Panc1 (cell line): ENCODE data around the gene SLC22A17. TPM values are rescaled to one million over a fixed set of nuclear protein-coding genes. Genes with fewer than 3 reads are reported as not detected.

Experiments
- ATAC-seq: fragments of 200-7000 bp; cut with Tn5 transposase; 2 replicates; pipeline ENCODE4 v1.9.1; 2020; ENCODE audit warnings: mild to moderate bottlenecking, moderate library complexity
- BruUV-seq: library from RNA; stranded (reverse); fragments of 400-500 nt; replicated peaks from 2 replicates; lab custom pipeline; 2021; lab: Mats Ljungman, UMichigan
- CTCF ChIA-PET: fragments of 300-600 bp; sonication (Branson Sonifier 250); formaldehyde crosslinking; loops from one replicate; lab custom pipeline; 2022; ENCODE audit warnings: antibody characterized with exemption; lab: Charles Lee
- POLR2A ChIA-PET: fragments of 300-600 bp; sonication (Branson Sonifier 250); formaldehyde crosslinking; loops from one replicate; lab custom pipeline; 2022; ENCODE audit warnings: antibody characterized with exemption; lab: Charles Lee
- DNase-seq: peaks from one replicate; pipeline ENCODE4 v3.0.0-alpha.2; 2010; ENCODE audit warnings: low read depth, low spot score
- H3K27ac ChIP-seq: 2 replicates; pipeline ENCODE4 v1.5.1; 2011; ENCODE audit warnings: mild to moderate bottlenecking, low read length, inconsistent platforms
- H3K27me3 ChIP-seq: fragments of 200-500 bp; sonication (Bioruptor generic); 2 replicates; pipeline ENCODE4 v1.6.0; 2014; ENCODE audit warnings: low read length, inconsistent platforms; ENCODE audit not compliant: control insufficient read depth, insufficient read depth
- H3K36me3 ChIP-seq: fragments of 200-500 bp; sonication (Bioruptor generic); 2 replicates; pipeline ENCODE4 v1.5.1; 2014; ENCODE audit warnings: inconsistent platforms, mild to moderate bottlenecking, low read length, moderate library complexity; ENCODE audit not compliant: control insufficient read depth, insufficient read depth
- H3K4me1 ChIP-seq: 2 replicates; pipeline ENCODE4 v1.5.1; 2011; ENCODE audit warnings: inconsistent platforms, mild to moderate bottlenecking, low read length, moderate library complexity; ENCODE audit not compliant: control insufficient read depth, insufficient read depth
- H3K4me3 ChIP-seq, 2 experiments: 2 replicates each; pipeline ENCODE4 v1.5.1; 2011 to 2012; ENCODE audit warnings: low read depth in 2 of 2, low read length in 2 of 2, mild to moderate bottlenecking in 2 of 2, inconsistent platforms in 1 of 2, moderate library complexity in 1 of 2
- H3K9me3 ChIP-seq: fragments of 200-500 bp; sonication (Bioruptor generic); 2 replicates; pipeline ENCODE4 v1.5.1; 2014; ENCODE audit warnings: low read depth, mild to moderate bottlenecking, inconsistent platforms, low read length, moderate library complexity; ENCODE audit not compliant: control insufficient read depth, insufficient read depth
- POLR2AphosphoS5 ChIP-seq: IDR thresholded peaks from 2 replicates; pipeline ENCODE4 v1.6.1; 2012; ENCODE audit warnings: mild to moderate bottlenecking, low read depth, low read length, moderate library complexity
- SIN3A ChIP-seq: IDR thresholded peaks from 2 replicates; pipeline ENCODE4 v1.6.1; 2012; ENCODE audit warnings: low read depth, mild to moderate bottlenecking, low read length, moderate library complexity, borderline replicate concordance; ENCODE audit not compliant: insufficient read depth
- TCF7L2 ChIP-seq: IDR thresholded peaks from 2 replicates; pipeline ENCODE4 v1.6.1; 2011; ENCODE audit warnings: mild to moderate bottlenecking, low read depth, low read length, inconsistent platforms
- in situ Hi-C: cut with HindIII; loops from 2 replicates; pipeline ENCODE4 v1.10.0; 2016; ENCODE audit warnings: low sequenced_read_pairs, low pct_unique_long_range_greater_than_20kb
- intact Hi-C: fragments of 100-400 bp; cut with micrococcal nuclease; formaldehyde crosslinking; loops from one replicate; pipeline ENCODE4 v1.10.0; 2022; ENCODE audit not compliant: unreplicated experiment
- total RNA-seq: library from RNA; stranded (reverse); gene quantifications from one replicate; pipeline ENCODE4 v1.2.1, GENCODE V29; 2021; ENCODE audit not compliant: unreplicated experiment
- TF ChIP-seq, protein P1 (sequence below): fragments of 450-650 bp; IDR thresholded peaks from 2 replicates; pipeline ENCODE4 v1.5.1; 2017; ENCODE audit warnings: mild to moderate bottlenecking
- TF ChIP-seq, protein P2 (sequence below), 2 experiments: IDR thresholded peaks; 2 replicates each; pipeline ENCODE4 v1.6.1; 2011 to 2012; ENCODE audit warnings: low read depth in 2 of 2, control low read depth in 1 of 2, low read length in 1 of 2, mild to moderate bottlenecking in 1 of 2, moderate library complexity in 1 of 2; ENCODE audit not compliant: insufficient read depth in 1 of 2

Gene SLC22A17
- total RNA-seq, 1 experiment from 2014 or later: 3.2 TPM

DNA sequence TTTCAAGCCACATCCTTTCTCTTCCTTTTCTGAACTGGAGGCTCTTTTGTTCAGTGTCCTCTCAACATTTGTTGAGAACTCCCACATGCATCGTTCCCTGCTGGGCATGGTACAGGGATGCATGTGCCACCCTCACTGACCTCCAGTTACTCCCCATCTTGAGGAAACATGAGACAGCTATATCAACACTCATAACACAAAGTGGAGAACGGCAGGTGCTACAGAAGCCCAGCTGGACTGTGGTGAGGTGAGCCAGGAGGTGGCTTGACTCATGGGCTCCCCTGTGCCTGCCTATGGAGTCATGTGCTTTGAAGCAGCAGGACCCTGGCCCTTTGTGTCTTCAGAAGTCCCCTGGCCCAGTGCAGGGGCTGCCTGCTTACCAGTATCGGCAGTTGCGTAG, 45.7 kb upstream of the SLC22A17 start:
- BruUV-seq: no TSS peak
- ATAC-seq: no peak
- ChIA-PET CTCF (no interaction called here), POLR2A (no interaction called here)
- H3K36me3 ChIP-seq: no peaks in the 10 kb centered on the region
- in situ Hi-C loops (no loop called here), intact Hi-C loops (no loop called here)
- no peaks in the 10 kb centered on the region; the same call in 1 of the 2 replicates for H3K27me3 ChIP-seq
- no peak for DNase-seq
- H3K4me3 ChIP-seq: no peak overlapping the region
- no peaks in the 10 kb centered on the region for H3K4me1 ChIP-seq
- no peak overlapping the region for H3K27ac ChIP-seq
- TF ChIP-seq SIN3A (no peak), TCF7L2 (no peak), POLR2AphosphoS5 (no peak)
- TF ChIP-seq, protein P1, sequence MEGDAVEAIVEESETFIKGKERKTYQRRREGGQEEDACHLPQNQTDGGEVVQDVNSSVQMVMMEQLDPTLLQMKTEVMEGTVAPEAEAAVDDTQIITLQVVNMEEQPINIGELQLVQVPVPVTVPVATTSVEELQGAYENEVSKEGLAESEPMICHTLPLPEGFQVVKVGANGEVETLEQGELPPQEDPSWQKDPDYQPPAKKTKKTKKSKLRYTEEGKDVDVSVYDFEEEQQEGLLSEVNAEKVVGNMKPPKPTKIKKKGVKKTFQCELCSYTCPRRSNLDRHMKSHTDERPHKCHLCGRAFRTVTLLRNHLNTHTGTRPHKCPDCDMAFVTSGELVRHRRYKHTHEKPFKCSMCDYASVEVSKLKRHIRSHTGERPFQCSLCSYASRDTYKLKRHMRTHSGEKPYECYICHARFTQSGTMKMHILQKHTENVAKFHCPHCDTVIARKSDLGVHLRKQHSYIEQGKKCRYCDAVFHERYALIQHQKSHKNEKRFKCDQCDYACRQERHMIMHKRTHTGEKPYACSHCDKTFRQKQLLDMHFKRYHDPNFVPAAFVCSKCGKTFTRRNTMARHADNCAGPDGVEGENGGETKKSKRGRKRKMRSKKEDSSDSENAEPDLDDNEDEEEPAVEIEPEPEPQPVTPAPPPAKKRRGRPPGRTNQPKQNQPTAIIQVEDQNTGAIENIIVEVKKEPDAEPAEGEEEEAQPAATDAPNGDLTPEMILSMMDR: no peak
- TF ChIP-seq, protein P2, sequence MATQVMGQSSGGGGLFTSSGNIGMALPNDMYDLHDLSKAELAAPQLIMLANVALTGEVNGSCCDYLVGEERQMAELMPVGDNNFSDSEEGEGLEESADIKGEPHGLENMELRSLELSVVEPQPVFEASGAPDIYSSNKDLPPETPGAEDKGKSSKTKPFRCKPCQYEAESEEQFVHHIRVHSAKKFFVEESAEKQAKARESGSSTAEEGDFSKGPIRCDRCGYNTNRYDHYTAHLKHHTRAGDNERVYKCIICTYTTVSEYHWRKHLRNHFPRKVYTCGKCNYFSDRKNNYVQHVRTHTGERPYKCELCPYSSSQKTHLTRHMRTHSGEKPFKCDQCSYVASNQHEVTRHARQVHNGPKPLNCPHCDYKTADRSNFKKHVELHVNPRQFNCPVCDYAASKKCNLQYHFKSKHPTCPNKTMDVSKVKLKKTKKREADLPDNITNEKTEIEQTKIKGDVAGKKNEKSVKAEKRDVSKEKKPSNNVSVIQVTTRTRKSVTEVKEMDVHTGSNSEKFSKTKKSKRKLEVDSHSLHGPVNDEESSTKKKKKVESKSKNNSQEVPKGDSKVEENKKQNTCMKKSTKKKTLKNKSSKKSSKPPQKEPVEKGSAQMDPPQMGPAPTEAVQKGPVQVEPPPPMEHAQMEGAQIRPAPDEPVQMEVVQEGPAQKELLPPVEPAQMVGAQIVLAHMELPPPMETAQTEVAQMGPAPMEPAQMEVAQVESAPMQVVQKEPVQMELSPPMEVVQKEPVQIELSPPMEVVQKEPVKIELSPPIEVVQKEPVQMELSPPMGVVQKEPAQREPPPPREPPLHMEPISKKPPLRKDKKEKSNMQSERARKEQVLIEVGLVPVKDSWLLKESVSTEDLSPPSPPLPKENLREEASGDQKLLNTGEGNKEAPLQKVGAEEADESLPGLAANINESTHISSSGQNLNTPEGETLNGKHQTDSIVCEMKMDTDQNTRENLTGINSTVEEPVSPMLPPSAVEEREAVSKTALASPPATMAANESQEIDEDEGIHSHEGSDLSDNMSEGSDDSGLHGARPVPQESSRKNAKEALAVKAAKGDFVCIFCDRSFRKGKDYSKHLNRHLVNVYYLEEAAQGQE (IDR thresholded peaks at IDR 0.05; ENCODE audit: insufficient read depth in 1 of 2, low read depth in 2 of 2, low read length in 1 of 2): no peak
- H3K9me3 ChIP-seq: no peaks in the 10 kb centered on the region

DNA sequence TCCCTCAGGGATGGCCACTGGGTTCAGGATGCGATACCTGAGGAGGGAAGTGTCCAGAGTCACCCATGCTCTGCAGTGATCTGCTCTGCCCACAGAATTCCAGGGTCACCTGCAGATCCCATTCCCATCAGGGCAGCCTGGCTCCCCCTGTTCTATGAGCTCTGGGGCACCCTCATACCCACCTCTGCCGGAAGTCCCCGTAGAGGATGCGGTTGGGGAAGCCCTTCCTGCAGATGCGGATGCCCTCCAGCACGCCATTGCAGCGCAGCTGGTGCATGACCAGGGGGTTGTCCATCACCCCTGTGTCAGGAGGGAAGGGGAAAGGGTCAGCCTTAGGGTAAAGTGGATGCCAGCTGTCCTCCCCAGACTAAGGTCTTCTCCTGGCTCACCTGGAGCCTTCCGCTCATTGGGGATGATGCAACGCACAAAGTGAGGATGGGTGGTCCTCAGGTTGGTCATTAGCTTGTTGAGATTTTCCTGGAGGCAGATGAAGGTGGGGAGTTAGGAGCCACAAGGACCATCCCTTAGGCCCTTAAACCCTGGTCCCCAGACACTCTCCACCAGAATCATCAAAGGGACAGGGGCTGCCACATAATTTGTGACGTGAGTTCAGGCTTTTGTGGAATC, 44.2 kb upstream of the SLC22A17 start:
- intact Hi-C loops: no loop called here

DNA sequence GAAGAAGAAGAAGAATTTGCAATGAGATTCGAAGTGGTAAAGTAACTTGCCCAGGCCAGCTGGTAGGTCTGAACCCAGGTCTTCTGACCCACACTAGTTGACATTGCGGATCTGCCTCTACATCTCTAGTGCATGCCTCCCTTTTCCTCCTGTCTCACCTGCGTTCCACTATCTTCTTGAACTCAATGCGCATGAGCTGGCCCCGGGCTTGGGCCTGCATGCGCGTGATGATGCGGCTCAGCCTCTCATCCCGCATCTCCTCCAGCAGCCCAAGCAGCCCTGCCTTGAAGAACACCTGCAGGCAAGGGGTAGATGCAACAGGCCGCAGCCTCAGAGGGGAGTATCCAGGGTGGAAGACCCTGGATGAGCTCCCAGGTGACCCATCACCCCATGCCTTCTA, 43.4 kb upstream of the SLC22A17 start:
- Histone ChIP-seq H3K4me3 (no peak overlapping the region), H3K27me3 (no peaks in the 10 kb centered on the region), H3K27ac (no peak overlapping the region), H3K36me3 (no peaks in the 10 kb centered on the region), H3K9me3 (no peaks in the 10 kb centered on the region), H3K4me1 (no peaks in the 10 kb centered on the region)
- TF ChIP-seq SIN3A (no peak), POLR2AphosphoS5 (no peak)
- DNase-seq: no peak
- BruUV-seq: no TSS peak
- ChIA-PET POLR2A (no interaction called here), CTCF (no interaction called here)
- in situ Hi-C loops: no loop called here
- intact Hi-C loops: no loop called here
- ATAC-seq: no peak

More for the DNA sequence above, 44.2 kb upstream of the SLC22A17 start:
- DNase-seq: no peak
- TF ChIP-seq POLR2AphosphoS5: no peak
- in situ Hi-C loops: no loop called here
- no TSS peak for BruUV-seq
- no peak overlapping the region for H3K27ac ChIP-seq
- ChIA-PET POLR2A (interaction anchor here (0.7 kb wide), 1 partner anchor 29 kb away, joined by 3 read pairs; no protein-coding TSS in a partner anchor), CTCF (no interaction called here)
- ATAC-seq: no peak
- no peaks in the 10 kb centered on the region; the same call in 1 of the 2 replicates for H3K27me3 ChIP-seq
- no peaks in the 10 kb centered on the region for H3K4me1 ChIP-seq
- H3K36me3 ChIP-seq: no peaks in the 10 kb centered on the region
- no peak overlapping the region for H3K4me3 ChIP-seq
- no peaks in the 10 kb centered on the region for H3K9me3 ChIP-seq
